HG02798 (cell line): Measurements from ENCODE around the gene BORCS5.
"Not testable (repeated sequence)": the region's sequence is repeated elsewhere in the genome, so short reads cannot be mapped to it uniquely, and the experiment has no call there.

ENCODE experiments used
- ATAC-seq: cut with Tn5 transposase; IDR thresholded peaks from one replicate; pipeline ENCODE4 v1.9.1; 2021; ENCODE audit warnings: mild to moderate bottlenecking; ENCODE audit not compliant: unreplicated experiment, poor library complexity

The BORCS5 gene

GRCh38 chr12:12356896-12357718 lies at the start of gene BORCS5:
TSS of gene BORCS5 (plus strand) at chr12:12357078. CDS start at chr12:12357452, 374 bp downstream.
- peak; percentile 89 for ATAC-seq

DNA sequence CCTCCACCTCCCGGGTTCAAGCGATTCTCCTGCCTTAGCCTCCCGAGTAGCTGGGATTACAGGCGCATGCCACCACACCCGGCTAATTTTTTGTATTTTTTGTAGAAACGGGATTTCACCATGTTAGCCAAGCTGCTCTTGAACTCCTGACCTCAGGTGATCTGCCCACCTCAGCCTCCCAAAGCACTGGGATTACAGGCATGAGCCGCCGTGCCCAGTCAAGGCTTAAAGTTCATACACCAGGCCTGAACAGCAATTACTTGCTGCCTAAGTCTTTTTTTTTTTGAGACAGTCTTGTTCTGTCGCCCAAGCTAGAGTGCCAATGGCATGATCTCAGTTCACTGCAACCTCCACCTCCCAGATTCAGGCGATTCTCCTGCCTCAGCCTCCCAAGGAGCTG lies 46.2 kb upstream of the BORCS5 start:
- ATAC-seq, result not testable (repeated sequence)

- no peak for ATAC-seq
These were observed 41.0 kb upstream of the BORCS5 start for GRCh38 chr12:12315838-12316237.

- no peak for ATAC-seq
These were observed 37.3 kb upstream of the BORCS5 start for GRCh38 chr12:12319451-12320183.

DNA sequence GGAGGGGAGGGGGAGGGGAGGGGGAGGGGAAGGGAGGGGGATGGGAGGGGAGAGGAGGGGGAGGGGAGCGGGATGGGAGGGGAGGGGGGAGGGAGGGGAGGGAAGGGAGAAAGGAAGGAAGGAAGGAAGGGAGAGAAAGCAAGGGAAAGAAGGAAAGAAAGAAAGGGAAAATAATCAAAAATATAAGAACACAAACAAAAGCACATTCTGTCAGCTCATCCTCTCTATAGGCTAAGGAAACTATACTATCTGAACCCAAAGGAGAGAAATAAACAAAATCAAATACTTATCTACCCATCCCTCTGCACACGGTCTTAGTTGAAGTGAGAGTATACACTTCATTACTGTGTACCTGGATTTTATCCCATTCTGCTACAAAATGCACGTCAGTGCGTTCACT lies 33.8 kb upstream of the BORCS5 start:
- no peak for ATAC-seq

DNA sequence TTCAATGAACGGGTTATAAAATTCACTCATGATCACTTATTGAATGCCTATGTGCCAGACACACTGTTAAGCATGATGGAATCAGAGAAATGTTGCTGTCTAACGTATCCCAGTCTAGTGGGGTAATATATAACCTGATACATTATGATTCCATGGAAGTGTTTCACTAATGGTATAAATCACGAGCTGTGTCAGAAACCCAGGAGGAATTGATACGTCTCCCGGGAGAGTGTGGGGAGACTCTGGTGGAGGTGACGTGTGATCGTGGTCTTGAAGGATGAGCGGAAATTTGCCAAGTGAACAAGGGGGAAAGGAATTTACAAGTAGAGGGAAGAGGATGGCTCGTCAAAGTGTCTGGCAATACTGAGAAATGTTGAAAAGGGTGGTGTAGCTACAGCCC lies 33.3 kb upstream of the BORCS5 start:
- ATAC-seq, result no peak

DNA sequence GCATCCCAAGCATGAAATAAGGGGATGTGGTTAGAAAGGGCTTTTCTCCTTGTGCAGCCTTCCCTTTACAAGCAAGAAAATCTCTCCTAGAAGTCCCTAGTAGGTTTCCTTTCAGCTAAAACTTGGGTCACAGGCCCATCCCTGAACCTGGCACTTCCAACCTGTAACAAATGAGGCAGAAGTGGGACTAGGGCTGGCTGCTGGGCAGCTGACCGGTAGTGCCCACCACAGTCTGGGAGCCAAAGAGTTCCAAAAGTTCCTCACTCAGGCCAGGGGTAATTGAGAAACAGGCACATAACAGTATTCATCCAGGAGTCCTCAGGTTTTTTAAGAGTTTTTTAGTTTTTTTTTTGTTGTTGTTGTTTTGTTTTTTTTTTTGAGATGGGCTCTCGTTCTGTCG lies 30.6 kb upstream of the BORCS5 start:
- no peak for ATAC-seq

DNA sequence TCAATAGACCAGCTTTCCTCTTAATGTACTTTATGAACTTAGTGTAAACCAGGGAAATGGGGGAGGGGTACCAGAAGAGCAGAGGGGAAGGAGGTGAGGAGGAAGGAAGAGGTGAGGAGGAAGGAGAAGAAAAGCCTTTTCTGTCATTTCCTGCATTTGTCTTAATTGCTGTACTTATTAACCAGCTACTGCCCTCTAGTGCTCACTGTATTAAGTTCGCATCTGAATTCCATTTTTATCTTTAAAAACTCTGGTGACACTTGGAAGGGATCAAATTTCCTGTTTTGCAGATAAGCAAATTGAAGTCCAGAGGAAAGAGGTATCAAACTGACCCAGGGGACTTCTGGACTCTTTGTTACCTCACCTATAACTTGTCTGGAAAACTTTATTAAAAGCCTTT lies 29.1 kb upstream of the BORCS5 start:
- no peak for ATAC-seq

- ATAC-seq, result no peak
These were observed 25.6 kb upstream of the BORCS5 start for GRCh38 chr12:12331244-12331771.

DNA sequence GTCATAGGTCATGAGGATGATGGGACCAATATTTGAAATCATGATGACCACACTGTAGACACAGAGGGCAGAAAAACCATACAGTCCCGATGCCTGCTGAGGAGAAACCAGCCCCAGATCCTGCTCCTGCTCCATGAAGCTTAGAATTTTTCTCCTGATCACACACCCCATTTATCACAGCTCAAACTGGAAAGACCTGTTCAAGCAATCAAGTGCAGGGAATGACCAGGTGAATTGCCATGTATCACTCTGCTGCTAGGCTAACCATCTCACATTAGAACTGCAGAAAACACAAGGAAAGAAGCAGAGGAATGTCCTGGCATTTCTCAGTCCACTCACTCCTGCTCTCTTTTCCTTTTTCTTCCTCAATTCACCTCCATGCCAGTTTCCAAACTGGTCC lies 25.0 kb upstream of the BORCS5 start:
- no peak for ATAC-seq

DNA sequence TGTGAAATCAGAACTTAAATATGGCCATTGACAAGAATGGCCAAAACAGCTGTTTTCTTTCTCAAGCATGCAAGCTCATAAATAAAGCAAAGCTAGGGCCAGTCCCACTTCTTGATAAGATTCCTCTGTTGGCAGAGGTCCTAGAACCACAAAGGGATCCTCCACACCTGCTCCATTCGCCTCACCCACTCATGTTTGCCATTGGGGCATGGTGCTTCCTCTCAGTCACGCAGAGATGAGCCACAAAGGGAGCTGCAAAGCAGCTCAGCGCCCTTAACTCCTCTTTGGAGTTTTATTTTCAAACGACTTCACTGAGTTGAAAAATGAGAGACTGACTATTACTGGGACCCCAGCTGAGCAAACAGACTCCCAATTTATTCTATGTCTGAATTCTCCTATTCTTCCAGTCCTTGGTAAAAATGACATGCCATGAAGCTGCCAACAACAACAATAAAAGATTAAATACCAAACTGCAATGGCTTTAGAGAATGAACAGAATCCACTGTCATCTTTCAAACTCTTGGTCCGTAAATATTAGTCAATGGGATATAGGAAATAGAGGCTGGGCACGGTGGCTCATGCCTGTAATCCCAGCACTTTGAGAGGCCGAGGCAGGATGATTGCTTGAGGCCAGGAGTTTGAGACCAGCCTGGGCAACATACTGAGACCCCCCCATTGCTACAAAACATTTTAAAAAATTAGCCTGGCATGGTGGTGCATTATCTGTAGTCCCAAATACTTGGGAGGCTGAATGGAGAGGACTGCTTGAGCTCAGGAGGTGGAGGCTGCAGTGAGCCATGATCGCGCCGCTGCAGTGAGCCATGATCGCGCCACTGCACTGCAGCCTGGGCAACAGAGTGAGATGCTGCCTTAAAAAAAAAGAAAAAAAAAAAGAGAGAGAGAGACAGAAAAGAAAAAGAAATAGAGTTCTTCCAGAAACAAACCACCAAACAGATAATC lies 23.2 kb upstream of the BORCS5 start:
- no peak for ATAC-seq

GRCh38 chr12:12334367-12335040 lies 22.4 kb upstream of the BORCS5 start:
- ATAC-seq, result peak; percentile 72

DNA sequence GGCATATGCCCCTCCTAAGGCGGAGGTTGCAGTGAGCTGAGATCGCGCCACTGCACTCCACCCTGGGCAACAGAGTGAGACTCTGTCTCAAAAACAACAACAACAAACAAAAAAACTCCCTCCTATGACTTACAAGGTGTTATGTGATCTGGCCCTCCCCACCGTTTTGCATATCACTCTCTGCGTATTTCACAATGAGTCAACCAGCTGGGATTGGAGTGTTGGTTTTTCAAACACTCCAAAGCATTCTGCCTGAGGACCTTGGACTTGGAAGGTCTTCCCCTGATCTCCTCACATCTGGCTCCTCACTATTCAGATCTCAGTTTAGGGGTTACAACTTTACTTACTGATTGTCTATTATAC lies 20.8 kb upstream of the BORCS5 start:
- peak; percentile 51 for ATAC-seq

DNA sequence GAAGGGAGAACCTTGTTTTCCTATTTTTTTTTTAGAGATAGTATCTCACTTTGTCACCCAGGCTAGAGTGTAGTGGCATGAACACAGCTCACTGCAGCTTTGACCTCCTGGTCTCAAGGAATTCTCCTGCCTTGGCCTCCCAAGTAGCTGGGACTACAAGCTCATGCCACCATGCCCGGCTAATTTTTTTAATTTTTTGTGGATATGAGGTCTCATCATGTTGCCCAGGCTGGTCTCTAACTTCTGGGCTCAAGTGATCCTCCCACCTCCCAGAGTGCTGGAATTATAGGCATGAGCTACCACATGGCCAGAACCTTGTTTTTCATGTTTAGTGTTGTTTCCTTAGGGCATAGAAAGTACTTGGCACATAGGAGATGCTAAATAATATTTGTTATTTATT lies 20.4 kb upstream of the BORCS5 start:
- no peak for ATAC-seq

- ATAC-seq, result no peak
These were observed 18.2 kb upstream of the BORCS5 start for GRCh38 chr12:12338527-12339168.

GRCh38 chr12:12349711-12350665 lies 6.9 kb upstream of the BORCS5 start, which contains the start of gene MANSC1:
TSS of gene MANSC1 (minus strand) at chr12:12350242. CDS start at chr12:12343314, 6,928 bp downstream.
- ATAC-seq, result peak; percentile 53

DNA sequence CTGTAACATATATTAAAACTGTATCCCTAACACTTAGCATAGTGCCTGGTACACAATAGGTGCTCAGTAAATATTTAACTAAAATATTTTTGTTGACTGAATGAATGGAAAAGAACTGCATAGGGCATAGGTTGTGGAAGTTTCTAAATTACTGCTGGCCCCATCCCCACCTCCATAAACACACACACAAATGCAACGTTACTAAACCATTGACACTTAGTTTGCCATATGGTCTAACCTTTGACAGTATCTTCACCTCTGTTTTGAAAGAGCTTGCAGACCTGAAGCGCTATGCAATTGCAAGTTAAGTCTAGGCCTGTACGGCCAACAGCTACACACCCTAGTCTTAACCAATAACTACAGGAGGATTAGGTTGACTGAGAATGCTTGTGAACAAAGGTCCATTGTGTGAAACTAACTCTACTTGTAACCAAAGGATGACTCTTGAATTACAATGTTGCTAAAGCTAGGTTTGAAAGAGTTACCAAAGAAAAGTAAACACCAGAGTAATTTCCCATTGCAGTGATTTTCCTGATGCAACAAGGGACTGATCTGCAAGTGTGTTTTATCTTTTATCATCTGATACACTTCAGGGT lies 5.9 kb upstream of the BORCS5 start:
- no peak for ATAC-seq
